ENCODE data around the gene TAS1R1.

TAS1R1 gene

DNA sequence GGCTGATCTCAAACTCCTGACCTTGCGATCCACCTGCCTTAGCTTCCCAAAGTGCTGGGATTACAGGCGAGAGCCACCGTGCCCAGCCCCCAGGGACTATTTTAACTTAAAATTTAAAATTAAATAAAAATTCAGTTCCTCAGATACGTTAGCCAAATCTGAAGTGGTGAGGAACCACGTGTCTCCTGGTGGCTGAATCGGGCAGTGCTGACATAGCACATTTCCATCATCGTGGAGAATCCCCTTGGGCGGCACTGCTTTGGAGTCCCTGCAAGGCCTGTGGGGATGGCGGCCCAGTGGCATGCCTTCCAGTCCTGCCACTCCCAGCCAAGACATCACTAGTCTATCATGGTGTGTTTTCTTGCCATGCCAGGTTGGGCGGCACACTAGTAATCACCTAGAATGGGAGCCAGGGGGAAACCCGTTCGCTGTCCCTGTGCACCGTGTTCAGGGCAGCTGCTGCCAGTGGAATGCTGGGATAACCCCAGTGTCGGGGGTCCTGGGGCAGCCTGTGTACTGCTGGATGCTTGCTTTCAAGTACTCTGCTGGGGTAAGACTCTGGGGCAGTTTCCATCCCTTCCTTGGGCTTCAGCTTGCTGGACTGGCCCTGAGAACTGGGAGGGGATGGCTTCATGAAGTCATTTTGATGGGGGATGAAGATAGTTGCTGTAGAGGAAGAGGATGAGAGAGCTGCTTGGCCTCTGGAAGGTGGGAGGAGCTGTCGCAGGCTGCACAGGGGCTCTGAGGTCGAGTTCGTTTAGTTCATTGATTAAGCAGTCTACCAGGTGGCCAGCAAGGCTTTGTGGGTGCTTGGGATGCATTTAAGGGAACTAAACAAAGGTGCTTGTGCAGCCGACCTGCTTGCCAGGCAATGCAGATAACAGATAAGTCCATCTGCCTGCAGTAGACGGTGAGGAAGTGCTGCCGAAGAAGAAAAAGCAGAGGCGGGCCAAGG, 29.3 kb downstream of the TAS1R1 start:
- peaks cover 23 to 43% of the 10 kb centered on the region in 2 donors for H3K36me3 ChIP-seq (replicated peaks in 1 of 2; ENCODE audit: control insufficient read depth in 2 of 2, insufficient read depth in 2 of 2, low read length in 2 of 2)
- no peak overlapping the region for H2BK5ac ChIP-seq (ENCODE audit: low read length)
- peak overlapping the region; percentile 43 for H4K8ac ChIP-seq (ENCODE audit: low read depth, low read length)
- no peak overlapping the region for H3K4me2 ChIP-seq (ENCODE audit: insufficient read depth, low read length, poor library complexity, severe bottlenecking)
- no peak overlapping the region for H2BK120ac ChIP-seq (ENCODE audit: low read depth, low read length)
- peak overlapping the region; percentile 65 for H3K23ac ChIP-seq (ENCODE audit: low read depth, low read length, poor library complexity)
- peaks cover 9 to 11% of the 10 kb centered on the region in 2 donors for H3K4me1 ChIP-seq (ENCODE audit: control insufficient read depth in 2 of 2, insufficient read depth in 1 of 2, low read depth in 1 of 2, low read length in 2 of 2)
- H3K4me3 ChIP-seq (ENCODE audit: low read length in 2 of 2) = no peak overlapping the region
- no peak overlapping the region for H3K9ac ChIP-seq (ENCODE audit: low read depth, low read length, poor library complexity)
- no CpG with 5 or more reads among the region's 21 CpGs for WGBS, 2 donors (ENCODE audit: extremely low coverage in 2 of 2, insufficient read length in 2 of 2, insufficient replicate concordance in 1 of 2)
- no peak overlapping the region for H3K27ac ChIP-seq (replicated peaks; ENCODE audit: low read length)
- no peak overlapping the region for H3K14ac ChIP-seq (ENCODE audit: low read length)
- no peak for DNase-seq (ENCODE audit: low spot score)
- H3K4ac ChIP-seq (ENCODE audit: low read length) = peak overlapping the region; percentile 53
- no peak overlapping the region for H4K91ac ChIP-seq (ENCODE audit: low read depth, low read length, poor library complexity)
- H2AK5ac ChIP-seq (ENCODE audit: low read depth, low read length) = no peak overlapping the region
- H3K9me3 ChIP-seq (replicated peaks in 1 of 2; ENCODE audit: control insufficient read depth in 2 of 2, insufficient read depth in 1 of 2, low read depth in 1 of 2, low read length in 2 of 2) = no peaks in the 10 kb centered on the region
- H3K18ac ChIP-seq (ENCODE audit: low read length) = no peak overlapping the region
- no peak overlapping the region for H2AFZ ChIP-seq (ENCODE audit: low read length)
- no peak overlapping the region for H2BK15ac ChIP-seq (ENCODE audit: low read length)
- H2BK12ac ChIP-seq (ENCODE audit: low read length) = no peak overlapping the region
- H3K27me3 ChIP-seq (ENCODE audit: control insufficient read depth in 3 of 3, insufficient read depth in 3 of 3, low read depth in 1 of 3, low read length in 3 of 3) = no peaks in the 10 kb centered on the region
- H3K79me1 ChIP-seq (ENCODE audit: low read depth, low read length) = peaks cover 19% of the 10 kb centered on the region

DNA sequence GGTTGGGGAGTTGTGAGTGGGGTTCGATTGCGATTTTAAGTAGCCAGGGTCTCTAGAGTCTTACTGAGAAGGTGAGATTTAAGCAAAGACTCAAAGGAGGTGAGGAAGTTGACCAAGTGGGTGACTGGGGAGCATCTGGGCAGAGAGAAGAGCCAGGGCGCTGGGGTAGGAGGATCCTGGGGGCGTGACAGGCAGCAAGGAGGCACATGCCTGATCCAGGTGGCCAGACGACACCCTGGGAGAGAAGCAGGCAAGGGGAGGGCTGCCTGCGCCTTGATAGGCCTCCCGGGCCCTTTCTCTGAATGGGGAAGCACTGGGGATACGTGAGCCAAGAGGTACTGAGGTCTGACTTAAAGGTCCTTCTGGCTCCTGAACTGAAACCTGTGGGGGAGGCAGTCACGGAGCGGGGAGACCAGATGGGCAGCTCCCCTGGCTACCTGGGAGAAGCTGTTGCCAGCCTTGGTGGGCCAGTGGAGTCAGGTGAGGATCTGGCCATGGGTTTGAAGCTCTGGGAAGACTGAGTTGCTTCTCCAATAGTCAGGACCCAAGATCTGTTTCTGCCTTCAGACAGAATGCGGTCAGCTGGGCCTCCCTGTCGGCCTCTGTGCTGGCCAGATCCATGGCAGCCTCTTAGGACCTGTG, 30.1 kb downstream of the TAS1R1 start:
- H2BK120ac ChIP-seq (ENCODE audit: low read depth, low read length) = no peak overlapping the region
- no peak overlapping the region for H2BK15ac ChIP-seq (ENCODE audit: low read length)
- no peak overlapping the region for H2AK5ac ChIP-seq (ENCODE audit: low read depth, low read length)
- H3K9me3 ChIP-seq (replicated peaks in 1 of 2; ENCODE audit: control insufficient read depth in 2 of 2, insufficient read depth in 1 of 2, low read depth in 1 of 2, low read length in 2 of 2) = no peaks in the 10 kb centered on the region
- H3K18ac ChIP-seq (ENCODE audit: low read length) = no peak overlapping the region
- peak overlapping the region; percentile 43 for H4K8ac ChIP-seq (ENCODE audit: low read depth, low read length)
- DNase-seq (ENCODE audit: low spot score) = no peak
- peaks cover 29 to 51% of the 10 kb centered on the region in 2 donors for H3K36me3 ChIP-seq (replicated peaks in 1 of 2; ENCODE audit: control insufficient read depth in 2 of 2, insufficient read depth in 2 of 2, low read length in 2 of 2)
- peak overlapping the region; percentile 24 for H2BK5ac ChIP-seq (ENCODE audit: low read length)
- peak overlapping the region; percentile 60 for H3K9ac ChIP-seq (ENCODE audit: low read depth, low read length, poor library complexity)
- no peaks in the 10 kb centered on the region for H3K27me3 ChIP-seq (ENCODE audit: control insufficient read depth in 3 of 3, insufficient read depth in 3 of 3, low read depth in 1 of 3, low read length in 3 of 3)
- H3K4me1 ChIP-seq (ENCODE audit: control insufficient read depth in 2 of 2, insufficient read depth in 1 of 2, low read depth in 1 of 2, low read length in 2 of 2) = peaks cover 7 to 10% of the 10 kb centered on the region in 2 donors
- H2BK12ac ChIP-seq (ENCODE audit: low read length) = no peak overlapping the region
- no peak overlapping the region for H3K23ac ChIP-seq (ENCODE audit: low read depth, low read length, poor library complexity)
- no peak overlapping the region for H4K91ac ChIP-seq (ENCODE audit: low read depth, low read length, poor library complexity)
- H3K4me2 ChIP-seq (ENCODE audit: insufficient read depth, low read length, poor library complexity, severe bottlenecking) = no peak overlapping the region
- no peak overlapping the region for H3K14ac ChIP-seq (ENCODE audit: low read length)
- H3K79me1 ChIP-seq (ENCODE audit: low read depth, low read length) = peaks cover 15% of the 10 kb centered on the region
- H3K4me3 ChIP-seq (ENCODE audit: low read length in 2 of 2) = no peak overlapping the region
- H3K4ac ChIP-seq (ENCODE audit: low read length) = no peak overlapping the region
- no peak overlapping the region for H3K27ac ChIP-seq (replicated peaks; ENCODE audit: low read length)
- WGBS, 2 donors (ENCODE audit: extremely low coverage in 2 of 2, insufficient read length in 2 of 2, insufficient replicate concordance in 1 of 2) = no CpG with 5 or more reads among the region's 12 CpGs
- no peak overlapping the region for H2AFZ ChIP-seq (ENCODE audit: low read length)

DNA sequence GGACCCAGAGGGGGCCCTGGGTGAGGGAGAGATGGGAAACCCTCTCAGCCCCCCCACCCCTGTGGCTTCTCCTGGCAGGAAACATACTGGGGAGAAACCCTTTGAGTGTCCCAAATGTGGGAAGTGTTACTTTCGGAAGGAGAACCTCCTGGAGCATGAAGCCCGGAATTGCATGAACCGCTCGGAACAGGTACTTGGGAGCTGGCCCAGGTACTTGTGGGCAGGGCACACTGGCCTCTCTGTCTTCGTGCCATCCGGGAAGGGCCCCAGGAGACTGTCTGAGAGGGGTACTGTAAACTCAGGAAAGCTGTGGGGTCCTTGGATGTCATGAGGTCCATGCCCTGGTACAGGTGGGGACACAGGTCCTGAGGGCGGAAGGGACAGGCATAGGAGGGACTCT, 30.7 kb downstream of the TAS1R1 start:
- no peak overlapping the region for H4K8ac ChIP-seq (ENCODE audit: low read depth, low read length)
- H3K18ac ChIP-seq (ENCODE audit: low read length) = no peak overlapping the region
- H2BK15ac ChIP-seq (ENCODE audit: low read length) = no peak overlapping the region
- no peak overlapping the region for H3K9ac ChIP-seq (ENCODE audit: low read depth, low read length, poor library complexity)
- no peak overlapping the region for H3K4me2 ChIP-seq (ENCODE audit: insufficient read depth, low read length, poor library complexity, severe bottlenecking)
- H3K4ac ChIP-seq (ENCODE audit: low read length) = no peak overlapping the region
- no peak overlapping the region for H3K4me3 ChIP-seq (ENCODE audit: low read length in 2 of 2)
- no peak overlapping the region for H2AK5ac ChIP-seq (ENCODE audit: low read depth, low read length)
- peaks cover 1 to 4% of the 10 kb centered on the region in 2 donors for H3K4me1 ChIP-seq (ENCODE audit: control insufficient read depth in 2 of 2, insufficient read depth in 1 of 2, low read depth in 1 of 2, low read length in 2 of 2)
- no peak for DNase-seq (ENCODE audit: low spot score)
- no peaks in the 10 kb centered on the region for H3K9me3 ChIP-seq (replicated peaks in 1 of 2; ENCODE audit: control insufficient read depth in 2 of 2, insufficient read depth in 1 of 2, low read depth in 1 of 2, low read length in 2 of 2)
- no peak overlapping the region for H3K23ac ChIP-seq (ENCODE audit: low read depth, low read length, poor library complexity)
- no peak overlapping the region for H2AFZ ChIP-seq (ENCODE audit: low read length)
- no peak overlapping the region for H2BK120ac ChIP-seq (ENCODE audit: low read depth, low read length)
- H3K14ac ChIP-seq (ENCODE audit: low read length) = peak overlapping the region; percentile 21
- no peak overlapping the region for H3K27ac ChIP-seq (replicated peaks; ENCODE audit: low read length)
- WGBS, 2 donors (ENCODE audit: extremely low coverage in 2 of 2, insufficient read length in 2 of 2, insufficient replicate concordance in 1 of 2) = no CpG with 5 or more reads among the region's 7 CpGs
- H3K36me3 ChIP-seq (replicated peaks in 1 of 2; ENCODE audit: control insufficient read depth in 2 of 2, insufficient read depth in 2 of 2, low read length in 2 of 2) = peaks cover 29 to 57% of the 10 kb centered on the region in 2 donors
- peak overlapping the region; percentile 24 for H2BK5ac ChIP-seq (ENCODE audit: low read length)
- H3K27me3 ChIP-seq (ENCODE audit: control insufficient read depth in 3 of 3, insufficient read depth in 3 of 3, low read depth in 1 of 3, low read length in 3 of 3) = no peaks in the 10 kb centered on the region
- peaks cover 12% of the 10 kb centered on the region for H3K79me1 ChIP-seq (ENCODE audit: low read depth, low read length)
- H2BK12ac ChIP-seq (ENCODE audit: low read length) = no peak overlapping the region
- H4K91ac ChIP-seq (ENCODE audit: low read depth, low read length, poor library complexity) = no peak overlapping the region

DNA sequence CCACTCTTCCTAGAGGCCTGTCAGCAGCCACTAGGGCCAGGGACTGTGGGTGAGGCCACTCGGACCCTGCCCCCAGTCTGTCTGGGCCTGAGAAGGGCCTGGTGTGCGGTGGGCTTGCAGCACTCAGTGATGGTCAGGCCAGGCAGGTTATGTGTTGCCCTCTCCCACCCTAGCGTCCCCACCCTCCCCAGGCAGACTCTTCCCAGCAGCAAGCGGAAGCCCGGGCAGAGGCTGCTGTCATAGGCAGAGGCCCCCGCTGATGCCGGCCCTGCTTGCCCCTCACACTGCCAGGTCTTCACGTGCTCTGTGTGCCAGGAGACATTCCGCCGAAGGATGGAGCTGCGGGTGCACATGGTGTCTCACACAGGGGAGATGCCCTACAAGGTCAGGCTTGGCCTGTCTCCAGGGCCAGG, 31.3 kb downstream of the TAS1R1 start:
- Histone ChIP-seq H4K8ac (ENCODE audit: low read depth, low read length) (no peak overlapping the region), H2AFZ (ENCODE audit: low read length) (no peak overlapping the region), H2BK15ac (ENCODE audit: low read length) (no peak overlapping the region), H3K4me2 (ENCODE audit: insufficient read depth, low read length, poor library complexity, severe bottlenecking) (no peak overlapping the region), H3K27ac (replicated peaks; ENCODE audit: low read length) (no peak overlapping the region), H3K4me1 (ENCODE audit: control insufficient read depth in 2 of 2, insufficient read depth in 1 of 2, low read depth in 1 of 2, low read length in 2 of 2) (no peaks in the 10 kb centered on the region), H3K36me3 (replicated peaks in 1 of 2; ENCODE audit: control insufficient read depth in 2 of 2, insufficient read depth in 2 of 2, low read length in 2 of 2) (peaks cover 32 to 63% of the 10 kb centered on the region in 2 donors), H2AK5ac (ENCODE audit: low read depth, low read length) (no peak overlapping the region), H3K23ac (ENCODE audit: low read depth, low read length, poor library complexity) (peak overlapping the region; percentile 43), H3K14ac (ENCODE audit: low read length) (no peak overlapping the region), H2BK5ac (ENCODE audit: low read length) (no peak overlapping the region), H3K9ac (ENCODE audit: low read depth, low read length, poor library complexity) (peak overlapping the region; percentile 60), H3K18ac (ENCODE audit: low read length) (no peak overlapping the region), H3K4me3 (ENCODE audit: low read length in 2 of 2) (no peak overlapping the region), H3K9me3 (replicated peaks in 1 of 2; ENCODE audit: control insufficient read depth in 2 of 2, insufficient read depth in 1 of 2, low read depth in 1 of 2, low read length in 2 of 2) (no peaks in the 10 kb centered on the region), H4K91ac (ENCODE audit: low read depth, low read length, poor library complexity) (no peak overlapping the region), H2BK12ac (ENCODE audit: low read length) (no peak overlapping the region), H3K4ac (ENCODE audit: low read length) (no peak overlapping the region), H3K27me3 (ENCODE audit: control insufficient read depth in 3 of 3, insufficient read depth in 3 of 3, low read depth in 1 of 3, low read length in 3 of 3) (no peaks in the 10 kb centered on the region), H3K79me1 (ENCODE audit: low read depth, low read length) (peaks cover 12% of the 10 kb centered on the region), H2BK120ac (ENCODE audit: low read depth, low read length) (no peak overlapping the region)
- DNase-seq (ENCODE audit: low spot score) = no peak
- WGBS, 2 donors (ENCODE audit: extremely low coverage in 2 of 2, insufficient read length in 2 of 2, insufficient replicate concordance in 1 of 2) = no CpG with 5 or more reads among the region's 11 CpGs

Measured in neuronal stem cell (in vitro differentiated cells).